ENCODE results near the gene FLNB.
A peak's percentile ranks its signal among the peaks of the same experiment; 100 is the strongest.

Gene FLNB

DNA sequence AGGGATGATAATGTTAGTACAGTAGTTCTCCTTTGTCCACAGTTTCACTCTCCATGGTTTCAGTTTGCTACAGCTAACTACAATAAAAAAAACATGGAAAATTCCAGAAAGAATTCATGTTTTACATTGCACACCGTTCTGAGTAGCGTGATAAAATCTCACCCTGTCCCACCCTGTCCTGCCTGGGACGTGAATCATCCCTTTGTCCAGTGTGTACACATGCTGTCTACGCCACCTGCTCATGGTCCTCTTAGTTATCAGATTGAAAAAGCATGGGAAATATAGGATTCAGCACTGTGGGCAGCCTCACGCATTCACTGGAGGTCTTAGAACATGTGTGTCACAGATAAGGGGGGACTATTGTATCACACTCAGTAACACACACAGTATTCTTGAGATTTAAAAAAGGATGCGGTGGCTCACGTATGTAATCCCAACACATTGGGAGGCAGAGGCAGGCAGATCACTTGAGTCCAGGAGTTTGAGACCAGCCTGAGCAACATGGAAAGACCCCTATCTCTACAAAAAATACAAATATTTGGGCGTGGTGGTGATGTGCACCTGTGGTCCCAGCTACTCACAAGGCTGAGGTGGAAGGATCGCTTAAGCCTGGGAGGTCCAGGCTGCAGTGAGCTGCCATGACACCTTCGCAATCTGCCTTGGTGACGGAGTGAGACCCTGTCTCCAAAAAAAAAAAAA lies 8.7 kb upstream of the FLNB start:
- no peak overlapping the region for H3K27ac ChIP-seq (ENCODE audit: extremely low read depth, low read depth, low read length)
- ChIA-PET POLR2A (no interaction called here), CTCF (no interaction called here)
- H3K4me1 ChIP-seq (ENCODE audit: control insufficient read depth, insufficient read depth, low read length) = no peaks in the 10 kb centered on the region
- no peak overlapping the region for H3K4me3 ChIP-seq (ENCODE audit: low read depth, low read length)
- no peaks in the 10 kb centered on the region for H3K36me3 ChIP-seq (ENCODE audit: control insufficient read depth in 2 of 2, insufficient read depth in 1 of 2, low read length in 2 of 2)
- no peak for TF ChIP-seq ZNF629 (tag by site-specific recombination; IDR thresholded peaks at IDR 0.05)
- TF ChIP-seq, protein P1, sequence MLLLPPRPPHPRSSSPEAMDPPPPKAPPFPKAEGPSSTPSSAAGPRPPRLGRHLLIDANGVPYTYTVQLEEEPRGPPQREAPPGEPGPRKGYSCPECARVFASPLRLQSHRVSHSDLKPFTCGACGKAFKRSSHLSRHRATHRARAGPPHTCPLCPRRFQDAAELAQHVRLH (tag by site-specific recombination; IDR thresholded peaks at IDR 0.05) = no peak
- no peak for TF ChIP-seq ZNF433 (tag by site-specific recombination; IDR thresholded peaks at IDR 0.05; ENCODE audit: low read depth)
- TF ChIP-seq, protein P2, sequence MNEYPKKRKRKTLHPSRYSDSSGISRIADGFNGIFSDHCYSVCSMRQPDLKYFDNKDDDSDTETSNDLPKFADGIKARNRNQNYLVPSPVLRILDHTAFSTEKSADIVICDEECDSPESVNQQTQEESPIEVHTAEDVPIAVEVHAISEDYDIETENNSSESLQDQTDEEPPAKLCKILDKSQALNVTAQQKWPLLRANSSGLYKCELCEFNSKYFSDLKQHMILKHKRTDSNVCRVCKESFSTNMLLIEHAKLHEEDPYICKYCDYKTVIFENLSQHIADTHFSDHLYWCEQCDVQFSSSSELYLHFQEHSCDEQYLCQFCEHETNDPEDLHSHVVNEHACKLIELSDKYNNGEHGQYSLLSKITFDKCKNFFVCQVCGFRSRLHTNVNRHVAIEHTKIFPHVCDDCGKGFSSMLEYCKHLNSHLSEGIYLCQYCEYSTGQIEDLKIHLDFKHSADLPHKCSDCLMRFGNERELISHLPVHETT (tag by site-specific recombination; IDR thresholded peaks at IDR 0.05) = no peak
- TF ChIP-seq ZNF658 (tag by site-specific recombination; IDR thresholded peaks at IDR 0.05) = no peak
- no peak for TF ChIP-seq ZNF585B (tag by site-specific recombination; IDR thresholded peaks at IDR 0.05)
- TF ChIP-seq, protein P3, sequence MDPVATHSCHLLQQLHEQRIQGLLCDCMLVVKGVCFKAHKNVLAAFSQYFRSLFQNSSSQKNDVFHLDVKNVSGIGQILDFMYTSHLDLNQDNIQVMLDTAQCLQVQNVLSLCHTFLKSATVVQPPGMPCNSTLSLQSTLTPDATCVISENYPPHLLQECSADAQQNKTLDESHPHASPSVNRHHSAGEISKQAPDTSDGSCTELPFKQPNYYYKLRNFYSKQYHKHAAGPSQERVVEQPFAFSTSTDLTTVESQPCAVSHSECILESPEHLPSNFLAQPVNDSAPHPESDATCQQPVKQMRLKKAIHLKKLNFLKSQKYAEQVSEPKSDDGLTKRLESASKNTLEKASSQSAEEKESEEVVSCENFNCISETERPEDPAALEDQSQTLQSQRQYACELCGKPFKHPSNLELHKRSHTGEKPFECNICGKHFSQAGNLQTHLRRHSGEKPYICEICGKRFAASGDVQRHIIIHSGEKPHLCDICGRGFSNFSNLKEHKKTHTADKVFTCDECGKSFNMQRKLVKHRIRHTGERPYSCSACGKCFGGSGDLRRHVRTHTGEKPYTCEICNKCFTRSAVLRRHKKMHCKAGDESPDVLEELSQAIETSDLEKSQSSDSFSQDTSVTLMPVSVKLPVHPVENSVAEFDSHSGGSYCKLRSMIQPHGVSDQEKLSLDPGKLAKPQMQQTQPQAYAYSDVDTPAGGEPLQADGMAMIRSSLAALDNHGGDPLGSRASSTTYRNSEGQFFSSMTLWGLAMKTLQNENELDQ (tag by site-specific recombination; IDR thresholded peaks at IDR 0.05; ENCODE audit: low read depth) = no peak
- no peak for TF ChIP-seq ZNF837 (tag by site-specific recombination; IDR thresholded peaks at IDR 0.05)
- TF ChIP-seq TCF7L2 (IDR thresholded peaks at IDR 0.05; ENCODE audit: borderline replicate concordance, low read depth, low read length) = no peak
- TF ChIP-seq YY1 (tag by site-specific recombination; IDR thresholded peaks at IDR 0.05) = no peak
- TF ChIP-seq, protein P4, sequence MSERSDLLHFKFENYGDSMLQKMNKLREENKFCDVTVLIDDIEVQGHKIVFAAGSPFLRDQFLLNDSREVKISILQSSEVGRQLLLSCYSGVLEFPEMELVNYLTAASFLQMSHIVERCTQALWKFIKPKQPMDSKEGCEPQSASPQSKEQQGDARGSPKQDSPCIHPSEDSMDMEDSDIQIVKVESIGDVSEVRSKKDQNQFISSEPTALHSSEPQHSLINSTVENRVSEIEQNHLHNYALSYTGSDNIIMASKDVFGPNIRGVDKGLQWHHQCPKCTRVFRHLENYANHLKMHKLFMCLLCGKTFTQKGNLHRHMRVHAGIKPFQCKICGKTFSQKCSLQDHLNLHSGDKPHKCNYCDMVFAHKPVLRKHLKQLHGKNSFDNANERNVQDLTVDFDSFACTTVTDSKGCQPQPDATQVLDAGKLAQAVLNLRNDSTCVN (tag by site-specific recombination; optimal IDR thresholded peaks at IDR 0.05) = no peak
- no peak for TF ChIP-seq ZNF274 (IDR thresholded peaks at IDR 0.05; ENCODE audit: low read length)
- no peak for TF ChIP-seq ZNF274 (tag by site-specific recombination; IDR thresholded peaks at IDR 0.05; ENCODE audit: borderline replicate concordance)
- no peaks in the 10 kb centered on the region for H3K9me3 ChIP-seq (ENCODE audit: control insufficient read depth, insufficient read depth, low read depth, low read length)

DNA sequence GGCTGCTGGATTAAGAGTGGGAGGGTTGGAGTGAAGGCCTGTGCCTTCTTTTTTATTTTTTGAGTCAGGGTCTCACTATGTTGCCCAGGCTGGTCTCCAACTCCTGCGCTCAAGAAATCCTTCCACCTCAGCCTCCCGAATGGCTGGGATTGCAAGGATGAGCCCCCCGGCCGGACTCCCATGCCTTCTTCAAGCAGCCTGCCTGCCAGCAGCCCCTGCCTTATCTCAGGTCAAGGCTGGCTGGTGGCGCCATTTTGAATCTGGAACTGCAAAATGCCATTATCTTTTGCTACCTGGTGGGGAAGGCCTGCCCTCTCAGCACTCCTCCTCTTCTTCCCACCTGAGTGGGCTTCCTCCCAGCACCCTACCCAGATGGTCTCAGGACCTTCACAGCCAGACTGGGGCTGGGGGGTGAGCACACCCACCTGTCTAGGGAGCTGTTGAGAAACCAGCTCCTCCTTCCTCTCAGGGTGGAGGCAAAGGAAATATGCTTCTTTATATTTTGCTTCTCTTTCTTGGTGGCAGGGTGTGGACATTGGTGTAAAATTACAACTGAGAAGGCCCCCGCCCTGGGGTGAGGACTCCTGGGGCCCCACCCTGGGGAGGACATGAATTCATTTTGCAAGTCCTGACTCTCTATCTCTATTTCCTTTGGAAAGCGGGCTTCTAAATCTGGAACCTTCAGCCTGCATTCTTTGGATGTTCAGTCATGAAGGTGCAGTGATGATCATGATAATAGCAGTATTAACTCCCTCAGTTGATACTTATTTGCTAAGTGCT lies 7.7 kb upstream of the FLNB start:
- Histone ChIP-seq H3K27ac (ENCODE audit: extremely low read depth, low read depth, low read length) (no peak overlapping the region), H3K9me3 (ENCODE audit: control insufficient read depth, insufficient read depth, low read depth, low read length) (no peaks in the 10 kb centered on the region), H3K4me1 (ENCODE audit: control insufficient read depth, insufficient read depth, low read length) (no peaks in the 10 kb centered on the region), H3K36me3 (ENCODE audit: control insufficient read depth in 2 of 2, insufficient read depth in 1 of 2, low read length in 2 of 2) (no peaks in the 10 kb centered on the region), H3K4me3 (ENCODE audit: low read depth, low read length) (no peak overlapping the region)
- TF ChIP-seq GLIS2 (tag by site-specific recombination; IDR thresholded peaks at IDR 0.05) (no peak), KLF1 (tag by site-specific recombination; IDR thresholded peaks at IDR 0.05) (peak; percentile 78), ZNF121 (tag by site-specific recombination; IDR thresholded peaks at IDR 0.05) (peak; percentile 85), RBAK (tag by site-specific recombination; IDR thresholded peaks at IDR 0.05) (no peak)
- CTCF ChIA-PET = no interaction called here
- POLR2A ChIA-PET = no interaction called here

Measured in HEK293 (cell line).